Inferior parietal cortex (tissue), 1 donor: ENCODE measurements around the gene SAMD15.
"Not testable (repeated sequence)": the region's sequence is repeated elsewhere in the genome, so short reads cannot be mapped to it uniquely, and the experiment has no call there.

ENCODE experiments used
- DNase-seq: peaks from one replicate; pipeline ENCODE4 v3.0.0-alpha.2; 2016; ENCODE audit errors: extremely low spot score

SAMD15 gene

GRCh38 chr14:77375973-77376770, 1.0 kb upstream of the SAMD15 start:
- DNase-seq = no peak

GRCh38 chr14:77377502-77377844, 294 bp downstream of the SAMD15 start:
- no peak for DNase-seq

- no peak for DNase-seq
These were observed 1.5 kb downstream of the SAMD15 start for GRCh38 chr14:77378701-77379100.

GRCh38 chr14:77390188-77390587, 13.0 kb downstream of the SAMD15 start:
- DNase-seq = no peak

GRCh38 chr14:77400216-77400615, 23.0 kb downstream of the SAMD15 start:
- no peak for DNase-seq

- DNase-seq = no peak
These were observed 26.6 kb downstream of the SAMD15 start for GRCh38 chr14:77403768-77404167.

- DNase-seq = no peak
These were observed 28.9 kb downstream of the SAMD15 start for GRCh38 chr14:77406086-77406485.

- DNase-seq = no peak
These were observed 29.5 kb downstream of the SAMD15 start for GRCh38 chr14:77406718-77407117.

- DNase-seq = no peak
These were observed 30.0 kb downstream of the SAMD15 start for GRCh38 chr14:77407158-77407557.

GRCh38 chr14:77409131-77409533, 32.0 kb downstream of the SAMD15 start:
- DNase-seq = no peak

GRCh38 chr14:77415403-77416030, 38.3 kb downstream of the SAMD15 start:
- DNase-seq = not testable (repeated sequence)

- not testable (repeated sequence) for DNase-seq
These were observed 38.9 kb downstream of the SAMD15 start for GRCh38 chr14:77416098-77416497.

GRCh38 chr14:77416836-77417235, 39.7 kb downstream of the SAMD15 start:
- no peak for DNase-seq

- DNase-seq = no peak
These were observed 44.0 kb downstream of the SAMD15 start for GRCh38 chr14:77421201-77421600.

- DNase-seq = no peak
These were observed 46.2 kb downstream of the SAMD15 start, which contains the start of gene NOXRED1 for GRCh38 chr14:77423423-77423822. Gene NOXRED1 (minus strand): TSS chr14:77423523. CDS start chr14:77422889, 634 bp downstream.

- DNase-seq = no peak
These were observed 47.7 kb downstream of the SAMD15 start for GRCh38 chr14:77424862-77425261.

GRCh38 chr14:77426396-77426795, 49.2 kb downstream of the SAMD15 start:
- no peak for DNase-seq

GRCh38 chr14:77436042-77436441, 58.9 kb downstream of the SAMD15 start:
- DNase-seq = no peak

GRCh38 chr14:77438596-77438995, 61.4 kb downstream of the SAMD15 start:
- DNase-seq = no peak

- no peak for DNase-seq
These were observed 62.7 kb downstream of the SAMD15 start for GRCh38 chr14:77439861-77440260.
